HG02840 (cell line): ENCODE results near the gene HAX1.
"Not testable (repeated sequence)": the region's sequence is repeated elsewhere in the genome, so short reads cannot be mapped to it uniquely, and the experiment has no call there.

Experiments used
- ATAC-seq: cut with Tn5 transposase; IDR thresholded peaks from one replicate; pipeline ENCODE4 v1.9.1; 2021; ENCODE audit warnings: mild to moderate bottlenecking, moderate library complexity, moderate number of reproducible peaks; ENCODE audit not compliant: unreplicated experiment, low FRiP score

Gene HAX1

DNA sequence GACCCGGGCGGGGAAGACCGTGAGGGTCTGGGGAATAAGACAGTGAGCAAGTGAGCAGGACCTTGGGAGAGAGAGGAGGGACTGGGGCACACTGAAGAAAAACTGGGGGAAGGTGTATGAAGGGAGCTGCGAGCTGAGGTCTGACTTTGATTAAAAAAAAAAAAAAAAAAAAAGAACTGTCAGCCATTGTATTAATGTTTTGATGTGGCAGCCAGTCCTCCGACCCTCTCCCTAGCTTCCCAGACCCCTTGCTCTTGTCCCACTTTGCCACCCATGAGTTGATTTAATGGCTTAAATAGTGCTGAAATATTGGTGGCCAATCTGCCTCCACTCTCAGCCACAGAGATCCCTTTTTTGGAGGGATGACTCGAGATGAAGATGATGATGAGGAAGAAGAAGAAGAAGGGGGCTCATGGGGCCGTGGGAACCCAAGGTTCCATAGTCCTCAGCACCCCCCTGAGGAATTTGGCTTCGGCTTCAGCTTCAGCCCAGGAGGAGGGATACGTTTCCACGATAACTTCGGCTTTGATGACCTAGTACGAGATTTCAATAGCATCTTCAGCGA is 652 bp downstream of the HAX1 start:
- no peak for ATAC-seq

DNA sequence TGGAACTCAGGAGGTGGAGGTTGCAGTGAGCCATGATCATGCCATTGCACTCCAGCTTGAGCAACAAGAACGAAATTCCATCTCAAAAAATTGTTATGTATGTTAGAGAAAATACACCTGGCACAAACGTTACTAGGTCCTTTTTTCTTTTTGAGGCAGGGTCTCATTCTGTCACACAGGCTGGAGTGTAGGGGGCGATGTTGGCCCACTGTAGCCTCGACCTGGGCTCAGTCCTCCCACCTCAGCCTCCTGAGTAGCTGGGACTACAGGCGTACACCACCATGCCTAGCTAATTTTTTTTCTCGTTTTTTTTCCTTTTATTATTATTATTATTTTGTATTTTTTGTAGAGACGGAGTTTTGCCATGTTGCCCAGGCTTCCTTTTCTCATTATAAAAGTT is 4.4 kb downstream of the HAX1 start:
- no peak for ATAC-seq

DNA sequence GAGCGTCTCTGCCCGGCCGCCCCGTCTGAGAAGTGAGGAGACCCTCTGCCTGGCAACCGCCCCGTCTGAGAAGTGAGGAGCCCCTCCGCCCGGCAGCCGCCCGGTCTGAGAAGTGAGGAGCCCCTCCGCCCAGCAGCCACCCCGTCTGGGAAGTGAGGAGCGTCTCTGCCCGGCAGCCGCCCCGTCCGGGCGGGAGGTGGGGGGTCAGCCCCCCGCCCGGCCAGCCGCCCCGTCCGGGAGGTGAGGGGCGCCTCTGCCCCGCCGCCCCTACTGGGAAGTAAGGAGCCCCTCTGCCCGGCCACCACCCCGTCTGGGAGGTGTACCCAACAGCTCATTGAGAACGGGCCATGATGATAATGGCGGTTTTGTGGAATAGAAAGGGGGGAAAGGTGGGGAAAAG is 15.2 kb downstream of the HAX1 start:
- not testable (repeated sequence) for ATAC-seq

DNA sequence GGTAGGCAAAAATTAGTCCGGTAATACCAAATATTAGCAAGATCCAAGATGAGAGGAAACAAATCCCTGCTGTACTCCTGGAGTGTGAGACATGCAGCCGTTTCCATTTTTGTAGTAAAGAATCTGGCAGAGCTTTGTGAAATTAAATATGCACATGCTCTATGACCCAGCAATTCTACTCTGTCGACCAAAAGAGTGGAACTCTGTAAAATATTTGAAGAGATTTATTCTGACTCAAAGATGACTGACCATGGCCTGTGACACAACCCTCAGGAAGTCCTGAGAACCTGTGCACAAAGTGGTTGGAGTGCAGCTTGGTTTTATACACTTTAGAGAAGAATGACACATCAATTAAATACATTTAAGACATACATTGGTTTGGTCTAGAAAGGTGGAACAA is 16.2 kb downstream of the HAX1 start:
- ATAC-seq = no peak

DNA sequence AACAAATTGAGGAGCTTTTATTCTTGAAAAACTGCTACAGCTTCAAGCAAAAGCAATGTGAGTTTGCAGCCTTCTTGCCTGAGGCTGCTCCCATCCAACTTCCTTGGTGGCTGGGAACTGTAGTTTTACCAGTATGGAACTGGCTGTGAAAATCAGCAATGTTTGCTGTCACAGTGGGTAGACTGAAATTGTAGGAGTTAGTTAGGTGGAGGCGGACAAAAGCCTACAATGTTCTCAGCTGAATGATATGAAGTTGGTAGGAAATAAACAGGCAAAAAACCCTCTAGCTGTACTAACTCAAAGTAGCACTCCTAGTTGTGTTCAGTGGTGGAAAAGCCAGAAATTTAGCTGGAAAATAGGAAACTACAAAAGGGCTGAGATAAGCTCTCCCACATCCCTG is 18.5 kb downstream of the HAX1 start:
- no peak for ATAC-seq

DNA sequence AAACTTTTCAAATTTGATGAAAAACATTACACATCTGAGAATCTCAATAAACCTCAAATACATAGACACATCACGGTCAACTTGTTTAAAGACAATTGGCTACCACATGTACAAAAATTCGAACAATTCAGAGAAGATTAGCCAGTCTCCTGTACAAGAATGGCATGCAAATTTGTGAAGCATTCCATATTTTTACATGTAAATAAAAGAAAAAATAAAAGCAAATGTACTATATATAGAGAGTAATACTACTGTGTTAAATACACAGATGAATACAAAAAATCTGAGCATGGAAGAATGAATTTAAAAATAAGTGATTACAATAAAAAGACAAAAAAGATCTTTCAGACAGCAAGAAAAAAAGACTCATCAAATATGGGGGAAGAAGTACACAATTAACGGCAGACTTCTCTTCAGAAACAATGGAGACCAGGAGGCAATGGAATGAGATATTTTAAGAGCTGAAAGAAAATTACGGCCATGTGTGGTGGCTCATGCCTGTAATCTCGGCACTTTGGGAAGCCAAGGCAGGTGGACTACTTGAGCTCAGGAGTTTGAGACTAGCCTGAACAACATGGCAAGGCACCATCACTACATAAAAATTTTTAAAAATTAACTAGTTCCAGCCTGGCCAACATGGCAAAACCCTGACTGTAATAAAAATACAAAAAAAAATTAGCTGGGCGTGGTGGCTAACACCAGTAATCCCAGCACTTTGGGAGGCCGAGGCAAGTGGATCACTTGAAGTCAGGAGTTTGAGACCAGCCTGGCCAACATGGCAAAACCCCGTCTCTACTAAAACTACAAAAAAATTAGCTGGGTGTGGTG is 23.2 kb downstream of the HAX1 start:
- ATAC-seq = no peak

DNA sequence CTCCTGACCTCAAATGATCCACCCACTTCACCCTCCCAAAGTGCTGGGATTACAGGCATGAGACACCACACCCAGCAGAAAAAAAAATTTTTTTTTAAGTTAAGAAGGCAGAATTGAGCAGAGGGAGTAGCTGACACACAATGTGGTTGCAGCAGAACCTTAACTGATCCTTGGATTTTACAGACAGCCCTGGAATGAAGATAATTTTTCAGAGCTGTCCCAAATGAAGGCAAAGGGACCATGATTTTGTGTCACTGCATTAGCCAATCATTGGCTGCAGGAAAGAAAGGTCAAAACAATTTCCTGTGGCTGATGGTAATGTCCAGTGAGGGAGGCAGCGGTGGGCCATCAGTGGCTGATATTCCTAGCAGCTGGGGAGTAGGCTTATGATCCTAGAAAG is 29.2 kb downstream of the HAX1 start:
- no peak for ATAC-seq

DNA sequence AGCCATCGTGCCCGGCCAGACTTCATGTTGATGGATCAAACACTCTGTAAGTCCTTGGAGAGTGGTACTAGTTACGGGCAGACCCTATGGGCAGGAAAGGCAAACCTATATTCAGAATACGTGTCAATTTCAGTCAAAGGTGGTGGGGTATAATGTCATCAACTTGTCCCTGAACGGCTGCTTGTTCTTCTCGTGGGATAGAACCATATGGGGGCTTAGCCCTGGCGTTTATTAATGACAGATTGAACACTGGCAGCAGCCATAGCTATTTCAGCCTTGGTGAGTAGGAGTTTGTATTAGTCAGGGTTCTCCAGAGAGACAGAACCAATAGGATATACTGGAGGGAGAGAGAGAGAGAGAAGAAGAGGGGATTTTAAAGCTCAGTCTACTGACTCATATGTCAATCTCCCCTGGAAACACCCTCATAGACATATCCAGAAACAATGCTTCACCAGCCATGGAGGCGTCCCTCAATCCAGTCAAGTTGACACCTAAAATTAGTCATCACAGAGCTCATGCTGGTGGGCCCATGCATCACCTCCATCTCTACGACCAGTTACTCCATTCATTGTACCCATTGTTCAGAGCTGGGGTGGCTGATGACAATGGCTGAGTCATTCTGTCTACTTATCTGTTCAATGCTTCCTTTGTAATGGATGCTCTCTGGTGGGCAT is 32.4 kb downstream of the HAX1 start:
- ATAC-seq = no peak

DNA sequence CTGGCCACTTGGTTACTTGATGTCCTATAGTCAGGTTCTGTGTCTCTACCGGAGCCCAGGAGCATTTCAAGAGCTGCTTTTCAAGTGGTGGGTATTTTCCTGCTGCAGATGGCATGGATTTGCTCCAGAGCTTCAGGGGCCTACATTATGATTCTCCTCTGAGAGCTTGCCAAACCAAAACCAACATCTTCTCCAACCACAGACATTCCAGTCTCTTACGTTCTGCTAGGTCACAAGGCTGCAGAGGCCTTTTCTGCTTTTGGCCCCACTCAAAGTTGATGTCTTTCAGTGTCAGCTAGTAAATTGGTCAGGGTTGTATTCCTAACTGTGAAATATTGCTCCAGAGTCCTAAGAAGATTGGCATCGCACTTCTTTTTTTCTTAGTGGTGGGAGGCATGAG is 33.7 kb downstream of the HAX1 start:
- ATAC-seq = no peak

DNA sequence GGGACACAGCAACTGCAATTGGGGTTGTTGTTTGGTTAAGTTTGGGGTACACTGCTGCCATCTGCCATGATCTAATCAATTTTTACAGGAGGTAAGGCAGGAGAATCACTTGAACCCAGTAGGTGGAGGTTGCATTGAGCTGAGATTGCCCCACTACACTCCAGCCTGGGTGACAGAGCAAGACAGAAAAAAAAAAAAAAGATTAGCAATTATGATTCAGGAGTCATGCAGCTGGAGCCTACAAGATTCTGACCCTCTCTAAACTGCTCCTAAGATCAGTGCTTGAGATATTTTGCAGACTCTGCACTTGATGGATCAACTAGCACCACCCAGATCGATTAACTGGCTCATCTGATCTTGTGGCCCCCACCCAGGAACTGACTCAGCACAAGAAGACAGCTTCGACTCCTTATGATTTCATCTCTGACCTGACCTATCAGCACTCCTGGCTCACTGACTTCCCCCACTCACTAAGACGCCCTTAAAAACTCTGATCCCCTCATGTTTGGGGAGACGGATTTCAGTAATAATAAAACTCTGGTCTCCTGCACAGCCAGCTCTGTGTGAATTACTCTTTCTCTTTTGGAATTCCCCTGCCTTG is 35.3 kb downstream of the HAX1 start:
- not testable (repeated sequence) for ATAC-seq

DNA sequence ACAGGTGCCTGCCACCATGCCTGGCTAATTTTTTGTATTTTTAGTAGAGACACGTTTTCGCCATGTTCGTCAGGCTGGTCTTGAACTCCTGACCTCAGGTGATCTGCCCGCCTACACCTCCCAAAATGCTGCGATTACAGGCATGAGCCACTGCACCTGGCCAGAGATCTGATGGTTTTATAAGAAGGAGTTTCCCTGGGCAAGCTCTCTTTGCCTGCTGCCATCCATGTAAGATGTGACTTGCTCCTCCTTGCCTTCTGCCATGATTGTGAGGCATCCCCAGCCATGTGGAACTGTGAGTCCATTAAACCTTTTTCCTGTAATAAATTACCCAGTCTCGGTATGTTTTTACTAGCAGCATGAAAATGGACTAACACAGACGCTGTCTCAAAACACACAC is 36.7 kb downstream of the HAX1 start:
- not testable (repeated sequence) for ATAC-seq

DNA sequence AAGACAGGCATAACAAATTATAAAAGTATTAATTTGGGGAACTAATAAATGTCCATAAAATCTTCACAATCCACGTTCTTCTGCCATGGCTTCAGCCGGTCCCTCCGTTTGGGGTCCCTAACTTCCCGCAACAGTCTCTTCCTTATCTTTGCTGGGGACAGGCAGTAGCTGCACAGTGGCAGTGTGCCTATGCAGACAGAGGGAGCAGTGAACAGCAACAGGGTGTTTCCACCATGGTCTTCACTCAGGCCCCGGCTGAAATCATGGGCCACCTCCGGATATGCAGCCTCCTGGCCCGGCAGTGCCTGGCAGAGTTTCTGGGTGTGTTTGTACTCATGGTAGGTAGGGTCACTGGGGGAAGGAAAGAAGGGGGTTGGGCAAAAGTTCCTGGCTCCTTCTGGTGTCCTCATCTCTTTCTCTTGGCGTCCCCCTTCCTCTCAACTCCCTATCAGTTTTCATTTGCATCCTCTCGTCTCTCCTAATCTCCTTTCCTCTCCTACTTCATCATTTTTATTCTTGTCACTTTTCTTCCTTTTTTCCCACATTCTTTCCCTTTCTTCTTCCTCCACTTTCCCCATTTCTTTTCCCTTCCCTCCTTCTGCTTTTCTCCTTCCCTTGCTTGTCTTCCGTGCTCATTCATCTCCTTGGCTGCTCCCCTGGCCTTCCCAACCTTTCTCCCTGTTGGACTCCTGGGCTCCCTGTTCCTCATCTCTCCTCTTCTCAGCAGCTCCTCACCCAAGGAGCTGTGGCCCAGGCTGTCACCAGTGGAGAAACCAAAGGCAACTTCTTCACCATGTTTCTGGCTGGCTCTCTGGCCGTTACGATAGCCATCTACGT is 40.0 kb downstream of the HAX1 start:
- ATAC-seq = not testable (repeated sequence)

DNA sequence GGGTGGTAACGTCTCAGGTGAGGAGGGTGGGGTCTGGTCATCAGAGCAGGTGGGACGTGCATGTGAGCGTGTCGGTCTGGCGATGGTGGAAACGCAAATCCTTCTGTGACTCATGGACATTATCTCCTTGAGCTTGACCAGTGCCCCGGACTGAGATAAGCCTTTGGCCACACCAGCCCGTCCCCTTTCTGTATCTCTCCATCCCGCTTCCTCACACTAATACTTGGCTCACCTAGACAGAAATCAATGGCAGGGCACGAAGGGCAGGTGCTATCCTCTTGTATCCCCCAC is 40.6 kb downstream of the HAX1 start:
- ATAC-seq = no peak

DNA sequence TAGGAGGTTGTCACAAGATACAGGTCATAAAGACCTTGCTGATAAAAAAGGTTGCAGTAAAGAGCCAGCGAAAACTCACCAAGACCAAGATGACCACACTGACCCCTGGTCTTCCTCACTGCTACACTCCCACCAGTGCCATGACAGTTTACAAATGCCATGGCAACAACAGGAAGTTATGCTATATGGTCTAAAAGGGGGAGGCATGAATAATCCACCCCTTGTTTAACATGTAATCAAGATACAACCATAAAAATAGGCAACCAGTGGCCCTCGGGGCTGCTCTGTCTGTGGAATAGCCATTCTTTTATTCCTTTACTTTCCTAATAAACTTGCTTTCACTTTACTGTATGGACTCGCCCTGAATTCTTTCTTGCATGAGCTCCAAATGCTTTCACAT is 41.8 kb downstream of the HAX1 start:
- ATAC-seq = not testable (repeated sequence)

DNA sequence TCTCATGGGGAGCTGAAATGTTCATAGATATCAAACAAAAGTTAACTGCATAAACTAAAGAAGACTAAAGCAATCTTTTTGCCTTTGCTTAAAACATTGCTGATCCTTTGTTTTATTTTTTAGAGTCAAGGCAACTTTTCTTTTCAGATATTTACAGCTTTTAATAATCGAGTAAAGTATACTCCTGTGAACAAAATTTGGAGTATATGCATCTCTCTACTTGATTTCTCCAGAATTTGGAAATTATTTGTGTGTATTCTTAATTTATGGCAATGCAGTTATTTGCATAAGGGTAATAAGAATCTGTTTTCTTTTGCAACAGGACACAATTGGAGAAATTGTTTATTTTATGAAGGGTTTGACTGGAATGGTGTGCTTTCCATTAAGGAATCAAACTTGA is 44.3 kb downstream of the HAX1 start:
- ATAC-seq = no peak

DNA sequence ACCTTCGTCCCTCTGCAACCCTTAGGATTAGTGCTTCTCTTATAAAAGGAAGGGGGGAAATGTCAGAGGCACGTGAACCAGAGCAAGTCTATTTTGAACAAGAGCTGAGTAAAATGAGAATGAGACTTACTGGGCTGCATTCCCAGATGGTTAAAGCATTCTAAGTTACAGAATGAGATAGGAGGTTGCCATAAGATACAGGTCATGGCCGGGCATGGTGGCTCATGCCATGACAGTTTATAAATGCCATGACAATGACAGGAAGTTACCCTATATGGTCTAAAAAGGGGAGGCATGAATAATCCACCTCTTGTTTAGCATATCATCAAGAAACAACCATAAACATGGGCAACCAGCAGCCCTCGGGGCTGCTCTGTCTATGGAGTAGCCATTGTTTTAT is 46.0 kb downstream of the HAX1 start:
- no peak for ATAC-seq

DNA sequence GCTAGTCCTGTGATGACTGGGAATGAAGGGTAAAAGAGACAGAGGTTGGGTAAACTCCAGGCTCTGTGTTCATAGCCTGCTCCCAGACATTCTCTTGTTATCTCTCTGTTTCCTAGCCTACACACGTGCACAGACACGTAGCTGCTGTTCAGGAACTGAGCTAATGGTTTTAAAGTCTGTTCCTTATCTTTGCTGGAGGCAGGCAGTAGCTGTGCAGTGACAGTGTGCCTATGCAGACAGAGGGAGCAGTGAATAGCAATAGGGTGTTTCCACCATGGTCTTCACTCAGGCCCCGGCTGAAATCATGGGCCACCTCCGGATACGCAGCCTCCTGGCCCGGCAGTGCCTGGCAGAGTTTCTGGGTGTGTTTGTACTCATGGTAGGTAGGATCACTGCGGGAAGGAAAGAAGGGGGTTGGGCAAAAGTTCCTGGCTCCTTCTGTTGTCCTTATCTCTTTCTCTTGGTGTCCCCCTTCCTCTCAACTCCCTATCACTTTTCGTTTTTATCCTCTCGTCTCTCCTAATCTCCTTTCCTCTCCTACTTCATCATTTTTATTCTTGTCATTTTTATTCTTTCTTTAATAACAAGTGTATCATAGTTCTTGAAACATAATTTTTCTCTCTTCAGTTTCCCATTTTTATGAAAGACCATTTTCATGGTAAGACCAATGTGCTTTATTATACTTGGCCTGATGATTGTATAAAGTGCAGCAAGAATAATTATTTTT is 48.6 kb downstream of the HAX1 start, which contains the start of gene AQP10:
AQP10 (plus strand) TSS at position 212 of the 727 bp plus-strand sequence; CDS start at position 275, 63 bp downstream.
- no peak for ATAC-seq

DNA sequence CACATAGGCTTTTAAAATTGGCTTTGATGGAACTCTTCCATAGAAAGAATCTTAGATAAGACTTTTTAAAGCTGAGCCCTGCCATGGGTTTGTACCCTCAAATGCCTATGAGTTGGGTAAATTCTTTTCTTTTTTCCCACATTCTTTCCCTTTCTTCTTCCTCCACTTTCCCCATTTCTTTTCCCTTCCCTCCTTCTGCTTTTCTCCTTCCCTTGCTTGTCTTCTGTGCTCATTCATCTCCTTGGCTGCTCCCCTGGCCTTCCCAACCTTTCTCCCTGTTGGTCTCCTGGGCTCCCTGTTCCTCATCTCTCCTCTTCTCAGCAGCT is 49.1 kb downstream of the HAX1 start:
- not testable (repeated sequence) for ATAC-seq

DNA sequence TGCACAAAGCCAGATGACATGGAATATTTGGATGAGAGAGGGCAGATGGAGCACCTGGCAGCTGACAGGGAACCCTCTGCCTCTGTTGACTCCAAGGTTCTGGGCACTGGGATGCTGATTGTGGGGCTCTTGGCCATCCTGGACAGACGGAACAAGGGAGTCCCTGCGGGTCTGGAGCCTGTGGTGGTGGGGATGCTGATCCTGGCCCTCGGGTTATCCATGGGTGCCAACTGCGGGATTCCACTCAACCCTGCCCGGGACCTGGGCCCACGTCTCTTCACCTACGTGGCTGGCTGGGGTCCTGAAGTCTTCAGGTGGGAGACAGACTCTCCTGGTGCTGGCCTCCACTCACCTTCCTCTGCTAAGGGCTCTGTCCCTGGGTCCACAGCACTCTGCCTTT is 51.1 kb downstream of the HAX1 start:
- no peak for ATAC-seq

DNA sequence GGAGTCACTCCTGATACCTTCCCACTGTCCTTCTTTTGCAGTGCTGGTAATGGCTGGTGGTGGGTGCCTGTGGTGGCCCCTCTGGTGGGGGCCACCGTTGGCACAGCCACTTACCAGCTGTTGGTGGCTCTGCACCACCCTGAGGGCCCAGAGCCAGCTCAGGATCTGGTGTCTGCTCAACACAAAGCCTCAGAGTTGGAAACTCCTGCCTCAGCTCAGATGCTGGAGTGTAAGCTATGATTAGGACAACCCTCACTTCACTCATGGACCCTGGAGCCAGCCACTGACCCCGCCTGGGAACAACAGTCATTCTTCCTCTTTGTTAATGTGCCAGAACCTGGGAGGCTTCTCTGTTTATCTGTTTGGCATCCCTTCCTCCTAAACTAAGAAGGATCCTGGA is 51.8 kb downstream of the HAX1 start:
- ATAC-seq = no peak
